ENCODE results near the gene TBX18.
A peak's percentile ranks its signal among the peaks of the same experiment; 100 is the strongest.

The TBX18 gene

DNA sequence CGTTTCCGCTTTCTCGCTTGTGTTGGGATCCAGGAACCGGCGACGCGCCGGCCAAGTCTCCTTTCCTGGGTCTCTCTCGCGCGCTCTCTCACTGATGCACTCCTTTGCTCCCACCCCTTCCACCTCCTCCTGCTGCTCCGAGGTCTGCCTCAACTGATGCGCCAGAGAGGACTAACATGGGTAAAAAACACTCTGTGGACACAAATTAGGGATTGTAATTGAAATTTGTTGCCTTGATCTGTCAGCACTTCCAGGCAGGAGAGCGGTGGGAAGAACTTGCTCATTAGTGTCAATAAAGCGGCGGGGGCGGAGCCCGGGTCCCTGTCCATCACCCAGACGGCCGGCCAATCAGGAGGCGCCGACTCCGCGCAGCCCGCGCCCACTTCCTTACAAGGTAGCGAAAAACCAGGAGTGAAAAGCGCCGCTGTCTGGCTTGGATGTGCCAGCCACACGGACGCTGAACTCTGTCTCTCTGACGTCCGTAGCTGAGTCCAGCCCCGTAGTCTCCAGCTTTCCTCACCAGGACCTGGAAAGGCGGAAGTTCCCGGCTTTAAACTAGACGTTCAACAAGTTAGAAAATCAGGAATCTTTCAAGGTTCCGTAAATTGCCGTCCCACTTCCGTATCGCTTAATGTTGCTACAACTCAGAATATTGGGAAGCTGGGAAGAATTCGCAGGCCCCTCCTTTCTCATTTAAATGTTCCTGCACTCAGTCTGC, at the start of gene TBX18:
Gene TBX18, minus strand, starts transcription at position 267 of the 718 bp plus-strand sequence. CDS start 417 bp downstream, outside the sequence.
- H3K4me3 ChIP-seq (ENCODE audit: low read length), result peak within 1 kb of the TSS; percentile 41
- TF ChIP-seq ZNF274 (IDR thresholded peaks at IDR 0.05; ENCODE audit: low read depth, low read length), result no peak

DNA sequence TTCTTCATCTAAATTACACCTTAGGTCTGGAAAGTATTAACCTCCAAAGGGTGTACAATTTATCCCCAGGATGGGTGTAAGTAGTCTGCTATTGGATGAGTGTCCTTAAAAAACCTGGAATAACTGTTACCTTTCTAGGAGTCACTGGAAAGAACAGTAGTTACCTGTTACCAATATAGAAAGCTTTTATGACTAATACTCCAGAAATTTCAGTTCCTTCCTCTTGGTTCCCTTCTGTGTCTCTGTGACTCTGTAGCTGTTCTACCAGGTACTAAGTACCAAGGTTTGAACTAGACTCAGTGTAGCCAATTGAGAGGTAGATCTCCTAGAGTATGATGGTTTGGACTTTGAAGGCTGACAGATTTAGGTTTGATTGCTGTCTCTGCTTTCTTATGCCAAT, 47.0 kb upstream of the TBX18 start:
- no peak overlapping the region for H3K4me3 ChIP-seq (ENCODE audit: low read length)
- TF ChIP-seq ZNF274 (IDR thresholded peaks at IDR 0.05; ENCODE audit: low read depth, low read length), result no peak

DNA sequence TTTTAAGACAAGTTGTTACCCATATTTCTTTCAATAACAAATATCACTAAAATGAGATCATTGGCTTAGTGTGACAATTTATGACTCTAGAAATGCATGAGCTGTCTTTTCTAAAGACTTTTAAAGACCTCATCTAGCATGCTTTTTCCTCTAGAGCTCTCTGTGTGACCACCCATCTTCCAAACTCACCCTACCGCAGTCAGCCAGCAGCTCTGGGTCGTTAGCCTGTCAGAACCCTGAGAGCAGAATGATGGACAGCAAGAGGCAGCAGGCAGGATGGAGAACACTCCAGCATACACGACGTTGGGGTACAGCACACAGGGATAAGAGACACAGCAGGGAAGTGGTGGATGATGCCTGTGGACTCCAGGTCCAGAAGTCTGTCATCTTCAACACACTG, 45.1 kb upstream of the TBX18 start:
- no peak overlapping the region for H3K4me3 ChIP-seq (ENCODE audit: low read length)

DNA sequence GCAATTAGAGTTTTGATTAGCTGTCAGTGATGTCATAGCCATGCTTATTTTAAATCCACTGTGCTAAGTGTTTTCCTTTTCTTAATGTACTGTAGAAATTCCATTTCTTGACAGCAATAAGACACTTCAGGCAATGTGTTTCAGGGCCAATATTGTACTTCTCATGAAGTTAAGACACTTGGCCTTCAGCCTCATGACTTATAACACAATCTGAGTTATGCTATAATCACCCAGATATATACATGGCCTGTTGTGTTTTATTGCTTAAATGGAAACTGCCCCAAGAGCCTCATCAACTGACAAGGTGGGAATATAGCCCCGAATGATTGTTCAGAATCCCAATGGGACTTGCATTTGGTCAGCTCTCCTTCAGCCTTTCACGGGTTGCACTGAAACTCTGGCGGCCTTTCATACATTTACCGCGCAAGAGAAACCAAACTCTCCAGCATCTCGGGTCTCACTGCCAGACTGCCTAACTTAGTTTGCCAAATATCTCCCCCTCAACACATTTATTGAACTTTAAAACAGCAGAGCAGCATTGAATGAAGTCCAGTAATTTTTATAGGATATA, 44.2 kb upstream of the TBX18 start:
- TF ChIP-seq ZNF274 (IDR thresholded peaks at IDR 0.05; ENCODE audit: low read depth, low read length), result no peak

More for the DNA sequence above, 45.1 kb upstream of the TBX18 start:
- no peak for TF ChIP-seq ZNF274 (IDR thresholded peaks at IDR 0.05; ENCODE audit: low read depth, low read length)

GRCh38 chr6:84805145-84805544, 40.7 kb upstream of the TBX18 start:
- TF ChIP-seq ZNF274 (IDR thresholded peaks at IDR 0.05; ENCODE audit: low read depth, low read length), result no peak
- H3K4me3 ChIP-seq (ENCODE audit: low read length), result no peak overlapping the region

More for the DNA sequence above, 44.2 kb upstream of the TBX18 start:
- H3K4me3 ChIP-seq (ENCODE audit: low read length), result no peak overlapping the region

GRCh38 chr6:84804720-84805119, 40.3 kb upstream of the TBX18 start:
- no peak for TF ChIP-seq ZNF274 (IDR thresholded peaks at IDR 0.05; ENCODE audit: low read depth, low read length)
- H3K4me3 ChIP-seq (ENCODE audit: low read length), result no peak overlapping the region

- TF ChIP-seq ZNF274 (IDR thresholded peaks at IDR 0.05; ENCODE audit: low read depth, low read length), result no peak
Observed at GRCh38 chr6:84801250-84801649, 36.9 kb upstream of the TBX18 start.

GRCh38 chr6:84798257-84798656, 33.9 kb upstream of the TBX18 start:
- no peak overlapping the region for H3K4me3 ChIP-seq (ENCODE audit: low read length)
- TF ChIP-seq ZNF274 (IDR thresholded peaks at IDR 0.05; ENCODE audit: low read depth, low read length), result no peak

More at GRCh38 chr6:84801250-84801649, 36.9 kb upstream of the TBX18 start:
- no peak overlapping the region for H3K4me3 ChIP-seq (ENCODE audit: low read length)

GRCh38 chr6:84796343-84796742, 31.9 kb upstream of the TBX18 start:
- TF ChIP-seq ZNF274 (IDR thresholded peaks at IDR 0.05; ENCODE audit: low read depth, low read length), result no peak
- no peak overlapping the region for H3K4me3 ChIP-seq (ENCODE audit: low read length)

DNA sequence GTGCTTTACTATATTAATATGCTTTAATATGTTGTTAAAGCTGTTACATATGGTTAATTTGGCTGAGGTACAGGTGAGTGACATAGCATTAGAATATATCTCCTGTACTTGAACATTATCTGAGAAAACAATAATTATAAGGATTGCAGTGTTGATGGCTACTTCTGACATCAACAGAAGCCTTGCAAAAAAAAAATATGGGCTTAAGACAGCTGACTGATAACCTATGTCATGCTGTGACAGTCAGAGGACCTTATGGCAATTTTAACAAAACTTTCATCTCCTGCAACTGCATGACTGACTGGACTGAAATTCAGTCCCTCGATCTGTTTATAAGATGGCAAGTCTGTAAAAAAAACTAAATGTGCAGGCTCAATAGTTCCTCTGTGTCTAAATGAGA, 27.5 kb upstream of the TBX18 start:
- no peak overlapping the region for H3K4me3 ChIP-seq (ENCODE audit: low read length)
- TF ChIP-seq ZNF274 (IDR thresholded peaks at IDR 0.05; ENCODE audit: low read depth, low read length), result no peak

DNA sequence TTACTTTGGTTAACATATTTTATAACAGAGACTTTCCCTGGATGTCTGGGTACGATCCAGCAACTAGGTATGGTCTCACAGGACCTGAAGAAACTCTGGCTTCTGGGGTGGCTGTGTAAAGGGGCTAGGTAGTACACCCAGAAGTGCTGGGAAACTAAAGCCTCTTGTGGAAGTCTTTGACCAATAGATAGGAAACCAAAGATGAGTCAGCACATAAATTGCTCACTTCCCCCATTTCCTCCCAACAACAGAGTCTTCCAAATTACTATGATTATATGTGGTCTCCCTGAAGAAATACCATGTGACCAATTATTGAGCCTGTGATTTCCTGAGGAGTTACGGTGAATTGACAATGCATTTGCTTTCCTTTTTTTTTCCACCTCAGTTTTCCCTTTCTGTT, 26.8 kb upstream of the TBX18 start:
- TF ChIP-seq ZNF274 (IDR thresholded peaks at IDR 0.05; ENCODE audit: low read depth, low read length), result no peak
- no peak overlapping the region for H3K4me3 ChIP-seq (ENCODE audit: low read length)

DNA sequence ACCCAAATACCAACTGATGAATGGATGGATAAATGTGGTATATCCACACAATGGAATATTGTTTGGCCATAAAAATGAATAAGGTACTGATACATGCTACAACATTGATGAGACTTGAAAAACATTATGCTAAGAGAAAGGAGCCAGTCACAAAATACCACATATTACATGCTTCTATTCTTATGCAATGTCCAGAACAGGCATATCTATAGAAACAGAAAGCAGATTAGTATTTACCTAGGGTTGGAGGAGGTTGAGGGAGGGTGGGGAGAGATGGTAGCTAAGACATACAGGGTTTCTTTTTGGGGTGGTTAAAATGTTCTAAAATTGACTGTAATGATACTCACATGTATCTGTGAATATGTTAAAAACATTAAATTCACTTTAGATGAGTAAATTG, 24.8 kb upstream of the TBX18 start:
- TF ChIP-seq ZNF274 (IDR thresholded peaks at IDR 0.05; ENCODE audit: low read depth, low read length), result no peak

DNA sequence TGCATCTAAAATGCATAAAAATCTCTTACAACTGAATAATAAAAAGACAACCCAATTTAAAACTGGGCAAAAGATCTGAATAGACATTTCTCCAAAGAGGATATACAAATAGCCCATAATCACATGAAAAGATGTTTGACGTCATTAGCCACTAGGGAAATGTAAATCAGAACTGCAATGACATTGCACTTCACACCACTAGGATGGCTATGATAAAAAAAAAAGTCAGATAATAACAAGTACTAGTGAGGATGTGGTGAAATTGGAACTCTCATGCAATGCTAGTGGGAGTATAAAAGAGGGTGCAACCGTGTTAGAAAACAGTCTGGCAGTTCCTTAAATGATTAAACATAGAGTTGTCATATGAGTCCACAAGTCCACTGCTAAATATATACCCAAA, 24.3 kb upstream of the TBX18 start:
- no peak overlapping the region for H3K4me3 ChIP-seq (ENCODE audit: low read length)
- no peak for TF ChIP-seq ZNF274 (IDR thresholded peaks at IDR 0.05; ENCODE audit: low read depth, low read length)

More for the DNA sequence above, 24.8 kb upstream of the TBX18 start:
- no peak overlapping the region for H3K4me3 ChIP-seq (ENCODE audit: low read length)

- H3K4me3 ChIP-seq (ENCODE audit: low read length), result no peak overlapping the region
- TF ChIP-seq ZNF274 (IDR thresholded peaks at IDR 0.05; ENCODE audit: low read depth, low read length), result no peak
Observed at GRCh38 chr6:84785671-84786070, 21.3 kb upstream of the TBX18 start.

DNA sequence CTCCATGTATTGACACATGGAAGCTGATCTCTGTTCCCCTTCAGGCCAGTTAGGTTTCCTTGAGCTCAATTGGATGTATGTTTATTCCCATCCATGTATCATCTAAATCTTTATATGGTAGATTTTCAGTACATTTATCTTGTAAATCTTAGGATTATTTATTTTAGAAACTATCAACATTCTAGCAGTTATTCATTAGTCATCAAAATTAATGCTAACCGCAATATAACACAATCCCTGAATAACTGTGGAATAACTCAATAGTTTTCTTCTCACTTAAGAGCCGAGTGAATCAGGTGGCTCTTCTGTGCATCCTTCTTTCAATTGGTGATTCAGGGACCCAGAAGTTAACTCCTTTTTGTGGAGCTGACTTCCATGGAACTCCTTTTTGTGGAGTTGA, 15.5 kb upstream of the TBX18 start:
- H3K4me3 ChIP-seq (ENCODE audit: low read length), result no peak overlapping the region
- TF ChIP-seq ZNF274 (IDR thresholded peaks at IDR 0.05; ENCODE audit: low read depth, low read length), result no peak

All from GM08714 (cell line).